HG02571 (cell line): Measurements from ENCODE around the gene IL11RA.
A peak's percentile ranks its signal among the peaks of the same experiment; 100 is the strongest.

Source experiments
- ATAC-seq: cut with Tn5 transposase; IDR thresholded peaks from one replicate; pipeline ENCODE4 v1.9.1; 2021; ENCODE audit warnings: mild to moderate bottlenecking, moderate library complexity; ENCODE audit not compliant: unreplicated experiment

Gene IL11RA

DNA sequence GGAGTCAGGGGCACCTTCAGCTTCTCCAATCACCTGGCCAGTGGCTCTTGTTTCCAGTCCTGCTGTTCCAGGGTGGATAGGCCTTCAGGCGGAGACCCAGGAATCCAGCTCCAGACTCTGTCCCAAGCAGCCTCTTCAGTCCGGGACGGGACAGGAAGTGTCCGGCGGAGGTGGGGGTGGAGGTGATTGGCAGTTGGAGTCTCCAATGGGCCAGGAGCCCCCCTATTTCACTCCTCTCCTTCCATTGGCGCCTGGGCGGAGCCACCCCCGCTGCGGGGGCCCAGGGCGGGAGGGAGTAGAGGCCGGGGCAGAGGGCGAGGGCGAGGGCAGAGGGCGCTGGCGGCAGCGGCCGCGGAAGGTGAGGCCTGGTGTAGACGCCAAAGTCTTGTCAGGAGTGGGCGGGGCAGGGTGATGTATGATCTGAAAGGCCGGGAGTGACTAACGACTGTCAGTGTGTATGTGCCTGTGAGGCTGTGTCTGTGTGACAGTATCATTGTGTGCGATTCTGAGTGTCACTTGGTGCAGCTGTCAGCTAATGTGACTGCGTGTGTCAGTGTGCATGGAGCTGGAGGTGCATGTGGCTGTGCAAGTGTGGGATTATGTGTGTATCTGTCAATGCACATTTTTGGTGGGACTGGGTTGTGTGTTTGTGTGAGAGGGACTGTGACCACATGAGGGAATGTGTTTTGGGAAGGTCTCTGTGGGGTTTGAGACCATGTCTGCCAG, at the start of gene IL11RA:
Gene IL11RA, plus strand, starts transcription at position 310 of the 726 bp plus-strand sequence. CDS start 3,033 bp downstream, outside the sequence.
- peak; percentile 52 for ATAC-seq

DNA sequence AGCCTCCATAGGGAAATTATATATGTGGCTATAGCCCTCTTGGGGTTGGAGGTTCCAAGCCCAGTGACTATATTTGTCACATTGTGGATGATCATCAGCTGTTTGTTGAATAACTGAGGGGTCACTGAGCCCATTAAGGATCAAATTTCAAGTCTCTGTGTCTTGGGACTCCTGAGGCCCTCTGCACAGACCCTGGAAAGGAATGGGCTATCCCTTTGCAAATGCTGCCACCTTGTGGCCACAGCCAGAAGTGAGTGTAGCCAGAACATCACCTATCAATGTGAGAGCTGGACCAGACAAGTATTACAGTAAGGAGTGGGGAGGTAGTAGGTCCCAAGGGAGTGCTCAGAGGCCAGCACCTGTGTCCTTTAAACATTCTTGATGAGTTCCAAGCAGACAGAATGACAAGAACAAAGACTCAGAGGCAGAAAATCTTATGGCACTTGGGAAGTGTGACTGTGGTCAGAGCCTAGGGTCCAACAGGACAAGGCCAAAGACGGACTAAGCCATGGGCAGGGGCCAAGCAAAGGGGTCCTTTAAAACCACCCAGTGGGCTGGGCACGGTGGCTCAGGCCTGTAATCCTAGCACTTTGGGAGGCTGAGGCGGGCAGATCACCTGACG, 48.3 kb upstream of the IL11RA start:
- no peak for ATAC-seq

DNA sequence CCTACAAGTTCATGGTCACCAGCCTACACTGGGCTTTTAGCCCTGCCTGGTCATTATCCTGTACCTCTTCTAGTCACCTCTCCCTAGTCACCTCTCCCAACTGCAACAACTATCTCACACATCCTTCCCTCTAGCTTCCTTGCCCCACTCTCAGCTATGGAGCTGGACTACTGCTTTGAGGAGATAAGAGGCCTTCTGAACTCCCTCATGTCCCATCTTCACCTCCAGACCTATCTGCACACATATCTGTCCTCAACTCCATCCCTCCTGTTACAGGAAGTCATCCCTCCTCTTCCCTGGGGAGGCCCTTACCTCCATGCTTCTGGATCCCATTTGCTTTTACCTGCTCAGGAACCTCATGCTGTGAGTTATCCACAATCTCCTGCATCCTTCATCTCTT, 45.8 kb upstream of the IL11RA start:
- no peak for ATAC-seq

- no peak for ATAC-seq
These were observed 45.1 kb upstream of the IL11RA start for GRCh38 chr9:34606905-34607304.

DNA sequence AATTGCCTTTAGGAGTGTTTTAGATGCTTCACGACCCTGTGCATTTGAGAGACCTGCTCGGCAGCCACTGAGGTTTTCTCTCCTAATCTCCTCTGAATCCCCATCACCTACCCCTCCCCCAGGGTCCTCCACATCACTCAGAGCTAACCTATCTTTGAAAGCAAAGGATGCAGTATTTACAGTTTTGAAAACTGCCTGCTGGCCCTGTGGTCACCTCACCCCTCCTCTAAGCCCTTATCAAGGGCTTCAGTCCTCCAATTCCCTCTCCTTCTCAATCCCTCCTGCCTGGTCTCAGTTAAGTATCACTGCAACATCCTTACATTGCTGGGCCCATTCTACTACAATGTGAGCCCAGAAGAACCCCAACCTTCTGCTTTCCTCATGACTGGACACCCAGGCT, 44.7 kb upstream of the IL11RA start:
- ATAC-seq, result no peak

- ATAC-seq, result no peak
These were observed 41.4 kb upstream of the IL11RA start for GRCh38 chr9:34610434-34611206.

DNA sequence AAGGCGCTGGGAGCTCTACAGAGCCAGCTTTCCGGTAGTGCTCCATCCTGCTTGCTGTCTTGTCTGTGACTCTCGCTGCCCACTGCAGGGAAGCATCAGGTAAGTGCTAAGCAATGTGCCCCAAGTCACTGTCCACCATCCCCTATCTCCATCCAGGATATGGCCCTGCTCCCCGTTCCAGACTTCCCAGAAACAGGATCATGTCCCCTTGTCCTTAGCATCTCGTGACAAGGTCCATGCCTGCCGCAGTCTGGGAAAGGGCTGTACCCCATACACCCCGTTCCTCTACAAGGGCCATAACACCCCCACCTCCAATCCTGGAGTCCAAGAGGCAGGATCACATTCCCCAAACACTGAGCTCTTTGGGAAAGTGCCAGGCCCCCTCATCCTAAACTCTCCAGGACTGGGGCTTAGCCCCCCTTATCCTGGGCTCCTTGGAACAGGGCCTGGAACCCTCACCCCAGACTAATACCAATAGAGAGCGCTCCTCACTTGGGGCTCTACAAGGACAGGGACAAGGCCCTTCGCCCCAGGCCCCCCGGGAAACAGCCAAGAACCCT, 40.7 kb upstream of the IL11RA start:
- ATAC-seq, result peak; percentile 5

GRCh38 chr9:34611811-34612787, 39.9 kb upstream of the IL11RA start, which contains the start of gene RPP25L:
Gene RPP25L, minus strand, starts transcription at chr9:34612097. Its CDS starts 801 bp downstream, at chr9:34611296.
- peak; percentile 76 for ATAC-seq

GRCh38 chr9:34612788-34613390, 39.1 kb upstream of the IL11RA start:
- ATAC-seq, result peak; percentile 52

- ATAC-seq, result no peak
These were observed 36.9 kb upstream of the IL11RA start for GRCh38 chr9:34615132-34615531.

DNA sequence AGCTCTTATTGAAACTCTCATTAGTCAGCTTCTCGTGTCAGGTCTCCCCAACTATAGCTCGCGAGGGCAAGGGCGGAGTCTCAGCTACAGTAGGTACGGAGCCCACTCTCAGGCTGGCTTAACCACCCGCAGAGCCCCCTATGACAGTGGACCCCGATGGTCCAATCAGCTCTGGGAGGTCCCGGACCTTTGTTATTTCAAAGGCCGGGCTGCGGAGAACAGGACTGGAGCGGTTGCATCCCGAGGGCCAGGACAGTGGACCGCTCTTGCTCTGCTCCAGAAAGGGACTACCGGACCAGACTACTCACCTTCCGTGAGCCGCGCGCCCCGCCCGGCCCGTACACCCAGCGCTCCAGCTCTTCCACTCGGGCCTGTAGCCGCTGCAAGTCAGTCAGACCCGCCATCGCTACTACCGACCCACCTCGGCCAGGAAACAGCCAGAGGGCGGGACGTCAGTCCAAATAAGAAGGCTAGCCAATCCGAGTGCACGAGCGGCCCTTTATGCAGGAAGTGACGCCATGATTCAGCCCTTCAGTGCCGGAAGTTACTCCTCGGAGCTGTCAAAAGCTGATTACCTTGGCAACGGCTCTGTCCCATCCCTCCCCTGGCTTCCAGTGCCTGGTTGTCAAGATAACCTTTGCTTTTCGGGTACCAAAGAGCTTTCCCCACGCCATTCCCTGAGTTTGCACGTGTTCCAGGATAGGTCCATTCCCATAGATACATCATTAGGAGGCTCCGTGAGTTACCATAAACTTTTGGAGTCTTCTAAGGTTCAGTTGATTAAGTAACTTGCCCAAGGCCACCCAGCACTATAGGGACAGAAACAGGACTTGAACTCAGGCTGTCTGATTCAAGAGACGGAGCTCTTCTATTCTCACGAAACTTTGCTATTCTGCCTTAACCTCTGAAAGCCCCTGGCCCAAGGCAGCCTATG, 31.7 kb upstream of the IL11RA start, which contains the start of gene DCTN3:
Gene DCTN3, minus strand, starts transcription at position 435 of the 934 bp plus-strand sequence. Its CDS starts 31 bp downstream, at position 404.
- peak; percentile 97 for ATAC-seq

DNA sequence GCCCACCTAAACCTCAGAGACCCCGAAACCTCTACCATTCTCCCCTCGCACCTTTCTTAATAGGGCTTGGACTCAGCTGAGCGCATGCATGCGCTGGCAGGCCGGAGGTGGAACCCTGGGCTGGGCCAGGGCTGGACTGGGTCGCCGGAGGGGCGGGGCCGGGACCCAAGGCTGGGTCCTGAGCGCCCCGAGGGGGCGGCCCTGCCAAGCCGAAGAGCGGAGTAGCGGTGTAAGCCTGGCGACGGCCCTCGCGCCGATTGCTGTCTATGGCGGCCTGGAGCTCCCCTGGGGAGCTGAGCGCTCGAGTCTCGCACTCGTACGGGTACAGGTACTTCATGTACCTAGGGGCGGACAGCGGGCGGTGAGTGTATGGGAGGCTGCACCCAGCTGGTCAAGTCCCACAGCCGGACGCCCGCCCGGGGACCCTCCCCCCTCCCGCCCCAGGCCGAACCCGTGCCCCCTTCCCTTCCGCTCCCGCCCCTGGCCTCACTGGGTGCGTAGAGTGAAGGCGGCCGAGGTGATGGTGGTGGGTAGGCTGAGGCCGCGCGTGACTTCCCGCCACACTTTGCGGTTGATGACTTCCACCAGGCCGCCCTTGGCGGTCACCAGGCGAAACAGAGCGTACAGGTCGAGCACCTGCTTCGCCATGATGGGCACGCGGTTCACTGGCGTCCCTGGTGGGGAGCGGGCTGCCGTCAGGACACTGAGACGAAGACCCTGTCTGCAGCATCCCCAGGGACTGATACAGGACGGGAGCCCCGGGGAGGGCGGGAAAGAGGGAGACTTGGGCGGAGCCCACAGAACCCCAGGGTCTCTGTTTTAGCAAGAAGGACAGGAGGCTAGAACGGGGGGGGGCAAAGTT, 28.4 kb upstream of the IL11RA start:
- no peak for ATAC-seq

- no peak for ATAC-seq
These were observed 27.4 kb upstream of the IL11RA start for GRCh38 chr9:34624475-34625185.

DNA sequence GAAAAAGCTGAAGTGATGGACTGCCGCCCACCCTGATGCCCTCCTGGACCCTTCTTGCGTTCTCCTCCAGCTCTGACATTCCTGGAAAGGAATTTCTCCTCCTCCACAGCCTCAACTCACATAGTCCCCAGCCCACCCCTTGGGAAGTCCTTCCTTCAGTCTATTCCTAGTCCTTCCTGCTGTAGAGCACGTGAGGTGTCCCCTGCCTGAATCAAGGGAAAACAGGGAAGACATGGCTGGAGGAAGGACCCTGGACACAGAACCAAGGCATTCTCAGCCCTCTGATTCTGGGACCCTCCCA, 26.8 kb upstream of the IL11RA start:
- ATAC-seq, result no peak

DNA sequence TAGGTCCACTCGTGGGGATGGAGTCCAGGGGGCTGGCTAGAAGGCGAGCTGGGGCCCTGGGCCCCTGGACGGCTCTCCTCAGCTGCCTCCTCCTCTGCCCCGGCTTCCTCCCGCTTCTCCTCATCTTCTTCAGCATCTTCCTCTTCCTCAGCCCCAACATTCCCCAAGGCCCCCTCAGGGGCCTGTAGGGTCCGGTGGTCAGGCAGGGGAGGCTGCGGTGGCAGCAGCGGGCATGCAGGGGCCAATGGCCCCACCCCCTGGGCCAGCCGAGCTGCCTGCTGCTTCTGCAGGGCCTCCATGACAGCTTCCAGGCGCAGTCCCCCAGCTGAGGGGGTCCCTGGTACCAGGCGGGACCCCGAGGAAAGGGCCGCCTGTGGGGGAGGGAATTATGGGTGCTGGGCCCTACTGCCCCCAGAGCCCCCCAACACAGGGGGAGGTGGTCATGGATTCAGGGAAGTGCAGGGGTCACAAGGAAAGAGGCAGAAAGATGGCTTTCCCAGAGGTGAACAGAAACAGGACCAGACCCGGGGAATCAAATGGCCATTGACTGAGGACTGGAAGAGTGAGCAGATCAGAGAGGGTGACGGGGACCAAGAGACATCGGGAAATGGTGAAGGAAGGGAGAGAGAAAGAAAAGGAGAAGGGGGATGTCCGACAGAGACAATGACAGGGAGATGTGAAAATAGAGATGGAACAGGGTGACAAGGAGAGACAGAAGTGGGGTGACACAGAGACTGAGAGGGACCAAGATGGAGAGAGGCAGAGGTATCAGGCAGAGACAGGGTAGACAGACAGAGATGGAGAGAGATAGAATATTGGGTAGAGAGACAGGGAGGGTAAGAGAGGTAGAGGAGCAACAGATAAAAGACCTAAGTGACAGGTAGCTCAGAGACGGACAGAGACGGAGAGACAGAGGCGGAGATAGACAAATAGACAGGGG, 24.0 kb upstream of the IL11RA start:
- ATAC-seq, result no peak
